NB4 (cell line): ENCODE results near the gene ALG2.

Source experiments
- MYC ChIP-seq: IDR thresholded peaks from 2 replicates; pipeline ENCODE4 v1.6.1; 2011; ENCODE audit warnings: low read depth, low read length
- POLR2A ChIP-seq: IDR thresholded peaks from 2 replicates; pipeline ENCODE4 v1.6.1; 2011; ENCODE audit warnings: mild to moderate bottlenecking; ENCODE audit not compliant: insufficient read length; ENCODE audit errors: extremely low read depth
- TF ChIP-seq, protein P1 (sequence below): IDR thresholded peaks from one replicate; pipeline ENCODE4 v1.5.1; 2012; ENCODE audit warnings: low read depth, low read length

- TF ChIP-seq, protein P1, sequence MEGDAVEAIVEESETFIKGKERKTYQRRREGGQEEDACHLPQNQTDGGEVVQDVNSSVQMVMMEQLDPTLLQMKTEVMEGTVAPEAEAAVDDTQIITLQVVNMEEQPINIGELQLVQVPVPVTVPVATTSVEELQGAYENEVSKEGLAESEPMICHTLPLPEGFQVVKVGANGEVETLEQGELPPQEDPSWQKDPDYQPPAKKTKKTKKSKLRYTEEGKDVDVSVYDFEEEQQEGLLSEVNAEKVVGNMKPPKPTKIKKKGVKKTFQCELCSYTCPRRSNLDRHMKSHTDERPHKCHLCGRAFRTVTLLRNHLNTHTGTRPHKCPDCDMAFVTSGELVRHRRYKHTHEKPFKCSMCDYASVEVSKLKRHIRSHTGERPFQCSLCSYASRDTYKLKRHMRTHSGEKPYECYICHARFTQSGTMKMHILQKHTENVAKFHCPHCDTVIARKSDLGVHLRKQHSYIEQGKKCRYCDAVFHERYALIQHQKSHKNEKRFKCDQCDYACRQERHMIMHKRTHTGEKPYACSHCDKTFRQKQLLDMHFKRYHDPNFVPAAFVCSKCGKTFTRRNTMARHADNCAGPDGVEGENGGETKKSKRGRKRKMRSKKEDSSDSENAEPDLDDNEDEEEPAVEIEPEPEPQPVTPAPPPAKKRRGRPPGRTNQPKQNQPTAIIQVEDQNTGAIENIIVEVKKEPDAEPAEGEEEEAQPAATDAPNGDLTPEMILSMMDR = peak; percentile 93
- TF ChIP-seq POLR2A = no peak
- TF ChIP-seq MYC = no peak
Measured at GRCh38 chr9:99184475-99185347, 37.0 kb downstream of the ALG2 start.
